Body of pancreas (tissue), 4 donors: ENCODE data around the gene OTUD3. TPM values are rescaled to one million over a fixed set of nuclear protein-coding genes. Genes with fewer than 3 reads are reported as not detected.

Experiments
- ATAC-seq: fragments of 150-250 bp; one replicate; pipeline ENCODE4 v1.9.1; 2016
- DNase-seq, 4 donors: peaks; one replicate each; pipeline ENCODE4 v3.0.0-alpha.2; 2019
- H3K27ac ChIP-seq, 4 donors: fragments of 200-600 bp; sonication (generic); 1 replicate in 3 of 4; 2 replicates in 1 of 4; pipeline versions ENCODE4 v1.5.1 to v1.6.1; 2016 to 2019; ENCODE audit warnings: mild to moderate bottlenecking in 1 of 4, mixed read lengths in 1 of 4, moderate library complexity in 1 of 4
- H3K27me3 ChIP-seq, 2 donors: fragments of 200-600 bp; sonication (generic); one replicate each; pipeline ENCODE4 v1.6.0; 2016; ENCODE audit warnings: mild to moderate bottlenecking in 1 of 2
- H3K36me3 ChIP-seq, 2 donors: fragments of 200-600 bp; sonication (generic); replicated peaks in 1 of 2; 2 replicates each; pipeline ENCODE4 v1.5.1; 2016; ENCODE audit warnings: low read depth in 2 of 2; ENCODE audit not compliant: insufficient read depth in 1 of 2
- H3K4me1 ChIP-seq: fragments of 200-600 bp; sonication (generic); one replicate; pipeline ENCODE4 v1.6.0; 2016
- H3K4me3 ChIP-seq, 2 donors: fragments of 200-600 bp; sonication (generic); 1 replicate in 1 of 2; 2 replicates in 1 of 2; pipeline ENCODE4 v1.5.1; 2016 to 2019
- H3K9me3 ChIP-seq, 3 donors: fragments of 200-600 bp; sonication (generic); 1 replicate in 2 of 3; 2 replicates in 1 of 3; pipeline ENCODE4 v1.5.1; 2016
- POLR2A ChIP-seq, 3 donors: fragments of 450-650 bp; IDR thresholded peaks; one replicate each; pipeline ENCODE4 v1.6.1; 2016; ENCODE audit warnings: antibody characterized with exemption in 3 of 3, mild to moderate bottlenecking in 2 of 3
- WGBS, 2 donors: methylation state at CpG; one replicate each; pipeline ENCODE4 v1.1.5; 2017; 5-methylcytosine and 5-hydroxymethylcytosine counted together
- intact Hi-C: fragments of 100-400 bp; cut with DNase I; formaldehyde crosslinking; loops from one replicate; pipeline ENCODE4 v1.15.1; 2023
- total RNA-seq, 2 donors: library from RNA; depleted of rRNA; stranded (reverse); fragments of >200 nt; gene quantifications; one replicate each; pipeline ENCODE4 v1.1.0, GENCODE V29; 2016
- TF ChIP-seq, protein P1 (sequence below), 7 experiments: fragments of 450-650 bp in 4 of 7; fragments of 200-600 bp in 3 of 7; sonication (generic) in 3 of 7; IDR thresholded peaks; one replicate each; pipeline ENCODE4 v1.5.1; 2016 to 2019; ENCODE audit warnings: antibody characterized with exemption in 7 of 7

Gene OTUD3
- total RNA-seq, 2 donors from 2014 or later = 3.6 to 4.9 TPM

GRCh38 chr1:19936061-19936750, 54.0 kb downstream of the OTUD3 start:
- intact Hi-C loops = no loop called here
- no peaks in the 10 kb centered on the region for H3K36me3 ChIP-seq
- no peaks in the 10 kb centered on the region for H3K27me3 ChIP-seq
- H3K9me3 ChIP-seq = peaks cover 0 to 4% (median 0%) of the 10 kb centered on the region in 3 donors
- H3K4me1 ChIP-seq = no peaks in the 10 kb centered on the region
- ATAC-seq (no peak), DNase-seq (no peak)
- H3K4me3 ChIP-seq = no peak overlapping the region
- 60 to 63% methylated on average over 3 of the region's 3 CpGs for WGBS, 2 donors
- no peak overlapping the region for H3K27ac ChIP-seq
- TF ChIP-seq POLR2A (IDR thresholded peaks at IDR 0.05) = no peak
- TF ChIP-seq, protein P1, sequence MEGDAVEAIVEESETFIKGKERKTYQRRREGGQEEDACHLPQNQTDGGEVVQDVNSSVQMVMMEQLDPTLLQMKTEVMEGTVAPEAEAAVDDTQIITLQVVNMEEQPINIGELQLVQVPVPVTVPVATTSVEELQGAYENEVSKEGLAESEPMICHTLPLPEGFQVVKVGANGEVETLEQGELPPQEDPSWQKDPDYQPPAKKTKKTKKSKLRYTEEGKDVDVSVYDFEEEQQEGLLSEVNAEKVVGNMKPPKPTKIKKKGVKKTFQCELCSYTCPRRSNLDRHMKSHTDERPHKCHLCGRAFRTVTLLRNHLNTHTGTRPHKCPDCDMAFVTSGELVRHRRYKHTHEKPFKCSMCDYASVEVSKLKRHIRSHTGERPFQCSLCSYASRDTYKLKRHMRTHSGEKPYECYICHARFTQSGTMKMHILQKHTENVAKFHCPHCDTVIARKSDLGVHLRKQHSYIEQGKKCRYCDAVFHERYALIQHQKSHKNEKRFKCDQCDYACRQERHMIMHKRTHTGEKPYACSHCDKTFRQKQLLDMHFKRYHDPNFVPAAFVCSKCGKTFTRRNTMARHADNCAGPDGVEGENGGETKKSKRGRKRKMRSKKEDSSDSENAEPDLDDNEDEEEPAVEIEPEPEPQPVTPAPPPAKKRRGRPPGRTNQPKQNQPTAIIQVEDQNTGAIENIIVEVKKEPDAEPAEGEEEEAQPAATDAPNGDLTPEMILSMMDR (IDR thresholded peaks at IDR 0.05) = no peak

- TF ChIP-seq, protein P1 (IDR thresholded peaks at IDR 0.05) = no peak
- TF ChIP-seq POLR2A (IDR thresholded peaks at IDR 0.05) = no peak
- no peaks in the 10 kb centered on the region for H3K4me1 ChIP-seq
- no peaks in the 10 kb centered on the region for H3K36me3 ChIP-seq
- intact Hi-C loops = no loop called here
- no peaks in the 10 kb centered on the region for H3K27me3 ChIP-seq
- DNase-seq = no peak
- ATAC-seq = no peak
- peaks cover 0 to 6% (median 0%) of the 10 kb centered on the region in 3 donors for H3K9me3 ChIP-seq
- no peak overlapping the region for H3K4me3 ChIP-seq
- no peak overlapping the region for H3K27ac ChIP-seq
- WGBS, 2 donors = 91 to 100% methylated on average over 1 of the region's 1 CpG
Observed at GRCh38 chr1:19938472-19938871, 56.3 kb downstream of the OTUD3 start.

GRCh38 chr1:19940486-19941205, 58.5 kb downstream of the OTUD3 start:
- Histone ChIP-seq H3K9me3 (peaks cover 0 to 6% (median 0%) of the 10 kb centered on the region in 3 donors), H3K27ac (no peak overlapping the region), H3K4me3 (no peak overlapping the region), H3K4me1 (no peaks in the 10 kb centered on the region), H3K36me3 (no peaks in the 10 kb centered on the region), H3K27me3 (no peaks in the 10 kb centered on the region)
- TF ChIP-seq POLR2A (IDR thresholded peaks at IDR 0.05) = no peak
- TF ChIP-seq, protein P1 (IDR thresholded peaks at IDR 0.05) = no peak
- intact Hi-C loops = no loop called here
- no peak for DNase-seq
- 47 to 54% methylated on average over 7 of the region's 7 CpGs for WGBS, 2 donors
- no peak for ATAC-seq

DNA sequence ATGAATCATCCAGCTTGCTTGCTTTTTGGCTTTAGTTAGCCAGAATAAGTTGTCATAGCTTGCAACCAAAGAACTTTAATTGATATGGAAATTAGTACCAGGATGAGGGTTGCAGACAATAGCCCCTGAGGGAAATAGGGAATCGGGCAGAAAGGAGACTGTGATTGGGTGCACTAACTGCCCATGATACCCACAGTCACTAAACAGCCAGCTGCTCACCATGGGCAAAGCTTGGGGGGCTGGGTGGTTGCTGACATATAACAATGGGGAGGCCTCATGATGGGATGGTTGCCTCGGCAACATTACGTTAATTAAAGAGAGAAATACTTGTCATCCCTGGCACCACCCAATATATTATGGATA, 59.0 kb downstream of the OTUD3 start:
- H3K27me3 ChIP-seq = no peaks in the 10 kb centered on the region
- TF ChIP-seq, protein P1 (IDR thresholded peaks at IDR 0.05) = no peak
- no peak for TF ChIP-seq POLR2A (IDR thresholded peaks at IDR 0.05)
- no peak overlapping the region for H3K27ac ChIP-seq
- H3K4me1 ChIP-seq = no peaks in the 10 kb centered on the region
- intact Hi-C loops = no loop called here
- no peaks in the 10 kb centered on the region for H3K36me3 ChIP-seq
- ATAC-seq (no peak), DNase-seq (no peak)
- WGBS, 2 donors = 76 to 97% methylated on average over 3 of the region's 3 CpGs
- no peak overlapping the region for H3K4me3 ChIP-seq
- H3K9me3 ChIP-seq = peaks cover 0 to 6% (median 0%) of the 10 kb centered on the region in 3 donors
